ENCODE results near the gene ANXA9.

DNA sequence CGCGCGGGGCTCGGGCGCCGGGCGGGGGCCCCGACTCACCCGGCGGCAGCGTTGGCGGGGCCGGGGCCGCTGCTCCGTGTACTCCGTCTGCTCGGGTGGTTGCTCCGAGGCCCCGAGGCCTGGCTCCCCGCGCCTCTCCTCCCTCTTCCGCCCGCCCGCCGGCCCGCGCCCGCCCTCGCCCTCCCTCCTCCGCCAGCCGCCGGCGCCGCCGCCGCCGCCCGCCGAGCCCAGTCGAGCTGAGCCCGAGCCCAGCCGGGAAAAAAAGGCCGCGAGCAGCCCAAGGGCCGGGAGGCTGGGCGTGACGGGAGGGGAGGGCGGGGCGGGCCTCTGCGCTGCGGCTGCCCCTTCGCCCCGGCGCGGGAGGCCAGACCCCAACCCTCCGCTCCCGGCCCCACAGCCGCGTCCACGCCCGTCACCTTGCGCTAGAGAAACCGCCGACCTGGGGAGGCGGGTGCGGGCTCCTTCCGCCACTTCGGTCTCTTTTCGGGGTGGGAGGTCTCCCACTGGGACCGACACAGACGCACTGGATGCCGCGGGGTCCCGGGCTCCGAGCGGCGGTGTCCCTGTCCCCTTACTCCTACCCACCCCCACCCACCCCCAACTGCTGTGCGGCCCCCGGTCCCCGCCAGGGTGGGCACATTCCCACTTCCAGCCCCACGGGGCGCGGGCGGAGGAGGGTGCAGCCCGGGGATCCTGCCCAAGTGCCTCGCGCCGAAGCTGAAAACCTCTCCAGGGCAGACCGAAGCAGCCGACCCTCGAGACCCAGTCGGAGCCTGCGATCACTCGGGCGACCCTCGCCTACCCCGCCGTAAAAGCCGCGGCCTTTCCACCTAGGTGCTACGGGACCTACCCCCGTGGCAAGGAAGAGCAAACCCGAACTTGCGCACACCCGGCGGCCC lies 7.3 kb upstream of the ANXA9 start, which contains the start of gene CERS2:
- TF ChIP-seq, protein P1, sequence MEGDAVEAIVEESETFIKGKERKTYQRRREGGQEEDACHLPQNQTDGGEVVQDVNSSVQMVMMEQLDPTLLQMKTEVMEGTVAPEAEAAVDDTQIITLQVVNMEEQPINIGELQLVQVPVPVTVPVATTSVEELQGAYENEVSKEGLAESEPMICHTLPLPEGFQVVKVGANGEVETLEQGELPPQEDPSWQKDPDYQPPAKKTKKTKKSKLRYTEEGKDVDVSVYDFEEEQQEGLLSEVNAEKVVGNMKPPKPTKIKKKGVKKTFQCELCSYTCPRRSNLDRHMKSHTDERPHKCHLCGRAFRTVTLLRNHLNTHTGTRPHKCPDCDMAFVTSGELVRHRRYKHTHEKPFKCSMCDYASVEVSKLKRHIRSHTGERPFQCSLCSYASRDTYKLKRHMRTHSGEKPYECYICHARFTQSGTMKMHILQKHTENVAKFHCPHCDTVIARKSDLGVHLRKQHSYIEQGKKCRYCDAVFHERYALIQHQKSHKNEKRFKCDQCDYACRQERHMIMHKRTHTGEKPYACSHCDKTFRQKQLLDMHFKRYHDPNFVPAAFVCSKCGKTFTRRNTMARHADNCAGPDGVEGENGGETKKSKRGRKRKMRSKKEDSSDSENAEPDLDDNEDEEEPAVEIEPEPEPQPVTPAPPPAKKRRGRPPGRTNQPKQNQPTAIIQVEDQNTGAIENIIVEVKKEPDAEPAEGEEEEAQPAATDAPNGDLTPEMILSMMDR (IDR thresholded peaks at IDR 0.05; ENCODE audit: insufficient read depth, low read depth, low read length): no peak
- no peak for TF ChIP-seq EZH2 (IDR thresholded peaks at IDR 0.05; ENCODE audit: insufficient read depth, low read length)

Data from astrocyte (in vitro differentiated cells and primary cell).